HEK293 (cell line): ENCODE data around the gene NAP1L1.
A peak's percentile ranks its signal among the peaks of the same experiment; 100 is the strongest.
"Not testable (repeated sequence)": the region's sequence is repeated elsewhere in the genome, so short reads cannot be mapped to it uniquely, and the experiment has no call there.

Experiments
- CTCF ChIA-PET: fragments of 350-600 bp; formaldehyde crosslinking; extraction: SDS; loops from one replicate; lab custom pipeline; 2021; ENCODE audit warnings: antibody characterized with exemption; lab: Yijun Ruan, JAX
- POLR2A ChIA-PET: fragments of 300-600 bp; formaldehyde crosslinking; extraction: SDS; loops from one replicate; lab custom pipeline; 2020; ENCODE audit warnings: antibody characterized with exemption, inconsistent platforms; lab: Yijun Ruan, JAX
- H3K27ac ChIP-seq: fragments of 200-500 bp; sonication (Bioruptor generic); 2 replicates; pipeline ENCODE4 v1.5.1; 2014; ENCODE audit warnings: low read depth, low read length, control low read depth, inconsistent platforms; ENCODE audit errors: extremely low read depth
- H3K36me3 ChIP-seq, 2 experiments: fragments of 200-500 bp in 1 of 2; sonication (Bioruptor generic) in 1 of 2; 1 replicate in 1 of 2; 2 replicates in 1 of 2; pipeline ENCODE4 v1.5.1; 2014 to 2017; ENCODE audit warnings: inconsistent platforms in 2 of 2, low read length in 2 of 2; ENCODE audit not compliant: control insufficient read depth in 2 of 2, insufficient read depth in 1 of 2
- H3K4me1 ChIP-seq: fragments of 200-500 bp; sonication (Bioruptor generic); 2 replicates; pipeline ENCODE4 v1.5.1; 2014; ENCODE audit warnings: mild to moderate bottlenecking, low read length, inconsistent platforms; ENCODE audit not compliant: control insufficient read depth, insufficient read depth
- H3K4me3 ChIP-seq: 2 replicates; pipeline ENCODE4 v1.5.1; 2011; ENCODE audit warnings: low read depth, mild to moderate bottlenecking, control low read depth, low read length, moderate library complexity
- H3K9me3 ChIP-seq: fragments of 200-500 bp; sonication (Bioruptor generic); 2 replicates; pipeline ENCODE4 v1.5.1; 2014; ENCODE audit warnings: low read depth, low read length, inconsistent platforms; ENCODE audit not compliant: control insufficient read depth, insufficient read depth
- ZNF146 ChIP-seq: fragments of 450-650 bp; formaldehyde crosslinking; IDR thresholded peaks from 2 replicates; pipeline ENCODE4 v1.5.1; 2016; ENCODE audit warnings: missing biosample characterization, missing genetic modification characterization
- ZNF76 ChIP-seq: fragments of 450-650 bp; formaldehyde crosslinking; IDR thresholded peaks from 2 replicates; pipeline ENCODE4; 2016; ENCODE audit warnings: low read depth, missing biosample characterization, missing genetic modification characterization, borderline replicate concordance
- ZNF830 ChIP-seq: fragments of 450-650 bp; IDR thresholded peaks from 2 replicates; pipeline ENCODE4 v1.5.0; 2018; ENCODE audit warnings: missing biosample characterization, missing genetic modification characterization, low read depth, mild to moderate bottlenecking, moderate library complexity
- TF ChIP-seq, protein P1 (sequence below): fragments of 450-650 bp; formaldehyde crosslinking; IDR thresholded peaks from 2 replicates; pipeline ENCODE4 v1.5.1; 2016; ENCODE audit warnings: missing biosample characterization, missing genetic modification characterization

The NAP1L1 gene

GRCh38 chr12:75990189-75990912, 94.1 kb downstream of the NAP1L1 start:
- ChIA-PET POLR2A (no interaction called here), CTCF (no interaction called here)
- no peak overlapping the region for H3K27ac ChIP-seq
- H3K9me3 ChIP-seq, result no peaks in the 10 kb centered on the region
- no peak for TF ChIP-seq ZNF830 (tag by site-specific recombination)
- no peak for TF ChIP-seq ZNF76 (tag by site-specific recombination)
- H3K4me1 ChIP-seq, result peaks cover 5% of the 10 kb centered on the region; the same call in 1 of the 2 replicates
- no peaks in the 10 kb centered on the region for H3K36me3 ChIP-seq
- no peak overlapping the region for H3K4me3 ChIP-seq

GRCh38 chr12:75987709-75988108, 96.8 kb downstream of the NAP1L1 start:
- POLR2A ChIA-PET, H3K27ac ChIP-seq, H3K4me3 ChIP-seq, H3K9me3 ChIP-seq, H3K4me1 ChIP-seq, H3K36me3 ChIP-seq: not testable (repeated sequence)
- TF ChIP-seq, protein P1, sequence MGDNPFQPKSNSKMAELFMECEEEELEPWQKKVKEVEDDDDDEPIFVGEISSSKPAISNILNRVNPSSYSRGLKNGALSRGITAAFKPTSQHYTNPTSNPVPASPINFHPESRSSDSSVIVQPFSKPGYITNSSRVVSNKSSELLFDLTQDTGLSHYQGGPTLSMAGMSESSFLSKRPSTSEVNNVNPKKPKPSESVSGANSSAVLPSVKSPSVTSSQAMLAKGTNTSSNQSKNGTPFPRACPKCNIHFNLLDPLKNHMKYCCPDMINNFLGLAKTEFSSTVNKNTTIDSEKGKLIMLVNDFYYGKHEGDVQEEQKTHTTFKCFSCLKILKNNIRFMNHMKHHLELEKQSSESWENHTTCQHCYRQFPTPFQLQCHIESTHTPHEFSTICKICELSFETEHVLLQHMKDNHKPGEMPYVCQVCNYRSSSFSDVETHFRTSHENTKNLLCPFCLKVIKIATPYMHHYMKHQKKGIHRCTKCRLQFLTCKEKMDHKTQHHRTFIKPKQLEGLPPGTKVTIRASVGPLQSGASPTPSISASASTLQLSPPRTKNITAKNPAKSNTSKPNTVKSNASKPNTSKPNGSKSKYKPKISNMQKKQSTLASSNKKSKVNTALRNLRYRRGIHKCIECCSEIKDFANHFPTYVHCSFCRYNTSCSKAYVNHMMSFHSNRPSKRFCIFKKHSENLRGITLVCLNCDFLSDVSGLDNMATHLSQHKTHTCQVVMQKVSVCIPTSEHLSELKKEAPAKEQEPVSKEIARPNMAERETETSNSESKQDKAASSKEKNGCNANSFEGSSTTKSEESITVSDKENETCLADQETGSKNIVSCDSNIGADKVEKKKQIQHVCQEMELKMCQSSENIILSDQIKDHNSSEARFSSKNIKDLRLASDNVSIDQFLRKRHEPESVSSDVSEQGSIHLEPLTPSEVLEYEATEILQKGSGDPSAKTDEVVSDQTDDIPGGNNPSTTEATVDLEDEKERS, result peak; percentile 60; the same call in 1 of the 2 replicates
- TF ChIP-seq ZNF146 (tag by site-specific recombination), result peak; percentile 90
- CTCF ChIA-PET, result interaction anchor here (0.6 kb wide), 1 partner anchor 42 kb away, joined by 5 read pairs; no protein-coding TSS in a partner anchor
